WTC11 (cell line): ENCODE data around the gene YY1AP1. TPM values are rescaled to one million over a fixed set of nuclear protein-coding genes. Genes with fewer than 3 reads are reported as not detected.
A peak's percentile ranks its signal among the peaks of the same experiment; 100 is the strongest.

Experiments
- AFF4 ChIP-seq: sonication (generic); formaldehyde crosslinking; IDR thresholded peaks from 2 replicates; pipeline ENCODE4 v1.8.1; 2023; ENCODE audit warnings: mild to moderate bottlenecking, missing genetic modification reagents, borderline replicate concordance
- CREM ChIP-seq: sonication (generic); formaldehyde crosslinking; IDR thresholded peaks from 2 replicates; pipeline ENCODE4 v1.8.1; 2022; ENCODE audit warnings: mild to moderate bottlenecking, missing genetic modification reagents, moderate library complexity
- ETV6 ChIP-seq: sonication (generic); formaldehyde crosslinking; IDR thresholded peaks from 2 replicates; pipeline ENCODE4 v1.8.1; 2022; ENCODE audit warnings: mild to moderate bottlenecking, missing genetic modification reagents
- IRF2 ChIP-seq: sonication (generic); formaldehyde crosslinking; IDR thresholded peaks from 2 replicates; pipeline ENCODE4 v1.8.0; 2022; ENCODE audit warnings: low read depth, missing genetic modification reagents, borderline replicate concordance
- JAZF1 ChIP-seq: fragments of 250-450 bp; sonication (Bioruptor Pico); IDR thresholded peaks from 2 replicates; pipeline ENCODE4 v1.9.0; 2021; ENCODE audit warnings: moderate library complexity, mild to moderate bottlenecking, inconsistent platforms
- JUN ChIP-seq: sonication (generic); formaldehyde crosslinking; IDR thresholded peaks from 2 replicates; pipeline ENCODE4 v1.8.0; 2023; ENCODE audit warnings: mild to moderate bottlenecking, missing genetic modification reagents
- MAX ChIP-seq: sonication (generic); formaldehyde crosslinking; IDR thresholded peaks from 2 replicates; pipeline ENCODE4 v1.8.0; 2022; ENCODE audit warnings: mild to moderate bottlenecking, missing genetic modification reagents
- NFATC4 ChIP-seq: fragments of 250-450 bp; sonication (Bioruptor Pico); IDR thresholded peaks from 2 replicates; pipeline ENCODE4 v1.9.0; 2021; ENCODE audit warnings: mild to moderate bottlenecking
- PRDM15 ChIP-seq: sonication (generic); formaldehyde crosslinking; IDR thresholded peaks from 2 replicates; pipeline ENCODE4 v1.8.0; 2022; ENCODE audit warnings: missing genetic modification reagents
- PREB ChIP-seq: sonication (generic); formaldehyde crosslinking; IDR thresholded peaks from 2 replicates; pipeline ENCODE4 v1.8.1; 2022; ENCODE audit warnings: mild to moderate bottlenecking, missing genetic modification reagents, moderate library complexity, borderline replicate concordance
- STAT6 ChIP-seq: sonication (generic); formaldehyde crosslinking; conservative IDR thresholded peaks from 2 replicates; pipeline ENCODE4 v1.8.1; 2023; ENCODE audit warnings: mild to moderate bottlenecking, low read depth, missing genetic modification reagents, moderate library complexity
- TCF7 ChIP-seq: sonication (generic); formaldehyde crosslinking; IDR thresholded peaks from 2 replicates; pipeline ENCODE4 v1.8.0; 2022; ENCODE audit warnings: mild to moderate bottlenecking, low read depth, missing genetic modification reagents, moderate library complexity
- USF2 ChIP-seq: sonication (generic); formaldehyde crosslinking; IDR thresholded peaks from 2 replicates; pipeline ENCODE4 v1.8.1; 2023; ENCODE audit warnings: mild to moderate bottlenecking, missing genetic modification reagents, moderate library complexity
- ZMAT4 ChIP-seq: fragments of 250-450 bp; sonication (Bioruptor Pico); IDR thresholded peaks from 2 replicates; pipeline ENCODE4 v1.9.0; 2021; ENCODE audit warnings: mild to moderate bottlenecking
- ZNF232 ChIP-seq: sonication (generic); formaldehyde crosslinking; IDR thresholded peaks from 2 replicates; pipeline ENCODE4 v1.8.0; 2022; ENCODE audit warnings: mild to moderate bottlenecking, missing genetic modification reagents
- ZNF263 ChIP-seq: sonication (generic); formaldehyde crosslinking; IDR thresholded peaks from 2 replicates; pipeline ENCODE4 v1.8.1; 2022; ENCODE audit warnings: low read depth, mild to moderate bottlenecking, moderate library complexity, missing genetic modification reagents
- ZNF281 ChIP-seq: sonication (generic); formaldehyde crosslinking; IDR thresholded peaks from 2 replicates; pipeline ENCODE4 v1.8.0; 2023; ENCODE audit warnings: mild to moderate bottlenecking, missing genetic modification reagents
- ZNF317 ChIP-seq: sonication (generic); formaldehyde crosslinking; IDR thresholded peaks from 2 replicates; pipeline ENCODE4 v1.8.1; 2023; ENCODE audit warnings: low read depth, mild to moderate bottlenecking, moderate library complexity, missing genetic modification reagents, borderline replicate concordance
- ZNF396 ChIP-seq: fragments of 250-450 bp; sonication (Bioruptor Pico); IDR thresholded peaks from 2 replicates; pipeline ENCODE4 v1.8.0; 2021; ENCODE audit warnings: mild to moderate bottlenecking, moderate library complexity, borderline replicate concordance
- ZNF416 ChIP-seq: fragments of 250-450 bp; sonication (Bioruptor Pico); IDR thresholded peaks from 2 replicates; pipeline ENCODE4 v1.9.0; 2021; ENCODE audit warnings: mild to moderate bottlenecking, inconsistent platforms
- ZNF423 ChIP-seq: fragments of 250-450 bp; sonication (Bioruptor Pico); IDR thresholded peaks from 2 replicates; pipeline ENCODE4 v2.1.2; 2022; ENCODE audit warnings: mild to moderate bottlenecking, moderate library complexity
- ZNF671 ChIP-seq: fragments of 250-450 bp; sonication (Bioruptor Pico); IDR thresholded peaks from 2 replicates; pipeline ENCODE4 v1.8.0; 2021; ENCODE audit warnings: mild to moderate bottlenecking
- total RNA-seq: library from RNA; stranded (reverse); gene quantifications from 3 replicates; pipeline ENCODE4 v1.2.3, GENCODE V29; 2021

The YY1AP1 gene
- total RNA-seq, 1 experiment from 2014 or later, result 45.0 TPM

GRCh38 chr1:155688324-155689080 lies at the start of gene YY1AP1 (continued):
- TF ChIP-seq STAT6 (CRISPR knock-in tag), result no peak
- no peak for TF ChIP-seq ZNF423 (CRISPR knock-in tag)
- TF ChIP-seq USF2 (CRISPR knock-in tag), result peak; percentile 33; the same call in 1 of the 2 replicates
- TF ChIP-seq TCF7, result no peak
- no peak for TF ChIP-seq AFF4 (CRISPR knock-in tag)
- peak; percentile 69; the same call in 1 of the 2 replicates for TF ChIP-seq MAX
- no peak for TF ChIP-seq ZNF317 (CRISPR knock-in tag)
- TF ChIP-seq ZNF671 (CRISPR knock-in tag), result no peak
- no peak for TF ChIP-seq ZNF281 (CRISPR knock-in tag)
- TF ChIP-seq ETV6 (CRISPR knock-in tag), result no peak; the same call in 1 of the 2 replicates
- peak; percentile 28; the same call in 1 of the 2 replicates for TF ChIP-seq ZNF232 (CRISPR knock-in tag)
- 0 out of 2 replicates have a peak, but pooled peaks have one; percentile 23 for TF ChIP-seq CREM (CRISPR knock-in tag)
- TF ChIP-seq PRDM15 (CRISPR knock-in tag), result no peak
- no peak for TF ChIP-seq NFATC4 (CRISPR knock-in tag)
- no peak for TF ChIP-seq ZNF396
- 0 out of 2 replicates have a peak, but pooled peaks have one; percentile 62 for TF ChIP-seq JUN (CRISPR knock-in tag)
- TF ChIP-seq ZMAT4 (CRISPR knock-in tag), result no peak
- no peak for TF ChIP-seq ZNF263
- 0 out of 2 replicates have a peak, but pooled peaks have one; percentile 25 for TF ChIP-seq PREB (CRISPR knock-in tag)
- TF ChIP-seq JAZF1 (CRISPR knock-in tag), result no peak
- TF ChIP-seq IRF2, result no peak
- no peak for TF ChIP-seq ZNF416 (CRISPR knock-in tag)
